WERI-Rb-1 (cell line): Measurements from ENCODE around the gene DENND5A.

Source experiments
- DNase-seq: peaks from one replicate; pipeline ENCODE4 v3.0.0-alpha.2; 2020
- H3K27ac ChIP-seq: fragments of 250-450 bp; sonication (Bioruptor Pico); 2 replicates; pipeline ENCODE4 v1.5.1; 2020; ENCODE audit warnings: mild to moderate bottlenecking, moderate library complexity
- H3K27me3 ChIP-seq: fragments of 250-450 bp; sonication (Bioruptor Pico); 2 replicates; pipeline ENCODE4 v1.5.1; 2021; ENCODE audit warnings: mild to moderate bottlenecking, low read depth, moderate library complexity; ENCODE audit not compliant: insufficient read depth, severe bottlenecking
- H3K36me3 ChIP-seq: fragments of 250-450 bp; sonication (Bioruptor Pico); 2 replicates; pipeline ENCODE4 v1.5.1; 2020; ENCODE audit warnings: mild to moderate bottlenecking, moderate library complexity
- H3K4me3 ChIP-seq: 2 replicates; pipeline ENCODE4 v1.5.1; 2011; ENCODE audit warnings: low read depth, mild to moderate bottlenecking, control low read depth, low read length
- H3K9me3 ChIP-seq: fragments of 250-450 bp; sonication (Bioruptor Pico); 2 replicates; pipeline ENCODE4 v1.5.1; 2021; ENCODE audit warnings: mild to moderate bottlenecking, moderate library complexity; ENCODE audit not compliant: severe bottlenecking
- CTCF ChIP-seq: IDR thresholded peaks from 2 replicates; pipeline ENCODE4 v1.5.1; 2011; ENCODE audit warnings: low read depth, mild to moderate bottlenecking, control low read depth, inconsistent platforms, low read length

The DENND5A gene

GRCh38 chr11:9265211-9266131 is at the start of gene DENND5A:
DENND5A (minus strand) TSS chr11:9265350; CDS start chr11:9265069, 281 bp downstream.
- Histone ChIP-seq H3K27me3 (no peaks in the 10 kb centered on the region), H3K9me3 (no peaks in the 10 kb centered on the region), H3K4me3 (peak within 1 kb of the TSS; percentile 83), H3K36me3 (no peaks in the 10 kb centered on the region), H3K27ac (peak within 1 kb of the TSS; percentile 76)
- 0 out of 2 replicates have a peak, but pooled peaks have one; percentile 1 for TF ChIP-seq CTCF
- peak; percentile 91 for DNase-seq

- H3K36me3 ChIP-seq: peaks cover 6% of the 10 kb centered on the region; the same call in 1 of the 2 replicates
- 0 out of 2 replicates have a peak, but pooled peaks have one; percentile 6 for TF ChIP-seq CTCF
- DNase-seq: peak; percentile 99
These were observed 49.3 kb upstream of the DENND5A start, which contains the start of gene TMEM41B for GRCh38 chr11:9314291-9315077. TMEM41B (minus strand) TSS chr11:9314593; CDS start chr11:9314441, 152 bp downstream.

GRCh38 chr11:9313648-9314290 is 48.6 kb upstream of the DENND5A start:
- Histone ChIP-seq H3K9me3 (no peaks in the 10 kb centered on the region), H3K27ac (peak overlapping the region; percentile 91), H3K36me3 (peaks cover 6% of the 10 kb centered on the region; the same call in 1 of the 2 replicates), H3K27me3 (no peaks in the 10 kb centered on the region), H3K4me3 (peak overlapping the region; percentile 91)
- DNase-seq: peak; percentile 30
- TF ChIP-seq CTCF: no peak

More at GRCh38 chr11:9314291-9315077, 49.3 kb upstream of the DENND5A start, which contains the start of gene TMEM41B:
- Histone ChIP-seq H3K9me3 (no peaks in the 10 kb centered on the region), H3K4me3 (peak within 1 kb of the TSS; percentile 91), H3K27me3 (no peaks in the 10 kb centered on the region), H3K27ac (peak within 1 kb of the TSS; percentile 91)

- TF ChIP-seq CTCF: no peak
- H3K4me3 ChIP-seq: no peak overlapping the region
- H3K36me3 ChIP-seq: peaks cover 6% of the 10 kb centered on the region; the same call in 1 of the 2 replicates
- H3K27me3 ChIP-seq: no peaks in the 10 kb centered on the region
- DNase-seq: no peak
- no peak overlapping the region for H3K27ac ChIP-seq
- H3K9me3 ChIP-seq: no peaks in the 10 kb centered on the region
These were observed 45.4 kb upstream of the DENND5A start for GRCh38 chr11:9310485-9311090.

- H3K27me3 ChIP-seq: no peaks in the 10 kb centered on the region
- no peak overlapping the region for H3K4me3 ChIP-seq
- no peak for DNase-seq
- no peak overlapping the region for H3K27ac ChIP-seq
- TF ChIP-seq CTCF: no peak
- H3K36me3 ChIP-seq: no peaks in the 10 kb centered on the region
- no peaks in the 10 kb centered on the region for H3K9me3 ChIP-seq
These were observed 39.0 kb upstream of the DENND5A start for GRCh38 chr11:9304178-9304577.
